HepG2 (cell line): ENCODE data around the gene RBBP8NL. TPM values are rescaled to one million over a fixed set of nuclear protein-coding genes. Genes with fewer than 3 reads are reported as not detected.

Source experiments
- ATF7 ChIP-seq, 2 experiments: fragments of 450-650 bp in 1 of 2; sonication (generic) in 1 of 2; formaldehyde crosslinking in 1 of 2; IDR thresholded peaks; 2 replicates each; pipeline versions ENCODE4 v1.4.0 to v1.6.1; 2016 to 2020; ENCODE audit warnings: antibody characterized with exemption in 1 of 2, mild to moderate bottlenecking in 1 of 2, missing genetic modification reagents in 1 of 2
- CHD2 ChIP-seq: IDR thresholded peaks from 2 replicates; pipeline ENCODE4 v1.6.1; 2011; ENCODE audit warnings: low read depth, low read length, improper control_type of control experiment
- ELF1 ChIP-seq: sonication (generic); formaldehyde crosslinking; IDR thresholded peaks from 2 replicates; pipeline ENCODE4 v1.4.0; 2020; ENCODE audit warnings: missing genetic modification reagents
- FLYWCH1 ChIP-seq: sonication (generic); formaldehyde crosslinking; IDR thresholded peaks from 2 replicates; pipeline ENCODE4 v1.8.1; 2023; ENCODE audit warnings: mild to moderate bottlenecking, missing genetic modification reagents
- FOSL2 ChIP-seq: sonication (generic); formaldehyde crosslinking; IDR thresholded peaks from 2 replicates; pipeline ENCODE4 v1.4.0; 2020; ENCODE audit warnings: missing genetic modification reagents
- FOXA3 ChIP-seq: IDR thresholded peaks from 2 replicates; pipeline ENCODE4 v1.6.1; 2016; ENCODE audit warnings: missing genetic modification reagents, missing compliant biosample characterization
- GMEB1 ChIP-seq: sonication (generic); formaldehyde crosslinking; IDR thresholded peaks from 2 replicates; pipeline ENCODE4 v1.5.1; 2020; ENCODE audit warnings: missing genetic modification reagents, mild to moderate bottlenecking, borderline replicate concordance
- IRF1 ChIP-seq: sonication (generic); formaldehyde crosslinking; IDR thresholded peaks from 2 replicates; pipeline ENCODE4 v1.4.0; 2020; ENCODE audit warnings: low read depth, mild to moderate bottlenecking, missing genetic modification reagents
- KLF16 ChIP-seq, 2 experiments: sonication (generic) in 1 of 2; formaldehyde crosslinking in 1 of 2; IDR thresholded peaks; 2 replicates each; pipeline versions ENCODE4 v1.6.1 to v1.8.0; 2016 to 2023; ENCODE audit warnings: missing genetic modification reagents in 2 of 2, missing compliant biosample characterization in 1 of 2
- KLF6 ChIP-seq: IDR thresholded peaks from 2 replicates; pipeline ENCODE4 v1.8.0; 2016; ENCODE audit warnings: missing biosample characterization, missing genetic modification reagents
- PAWR ChIP-seq: sonication (generic); formaldehyde crosslinking; IDR thresholded peaks from 2 replicates; pipeline ENCODE4 v1.4.0; 2020; ENCODE audit warnings: missing genetic modification reagents, mild to moderate bottlenecking, borderline replicate concordance
- PHF20 ChIP-seq: sonication (generic); formaldehyde crosslinking; IDR thresholded peaks from 2 replicates; pipeline ENCODE4 v1.5.0; 2020; ENCODE audit warnings: mild to moderate bottlenecking, missing genetic modification reagents
- RARG ChIP-seq: sonication (generic); formaldehyde crosslinking; IDR thresholded peaks from 2 replicates; pipeline ENCODE4 v1.4.0; 2020; ENCODE audit warnings: low read depth, mild to moderate bottlenecking, missing genetic modification reagents
- REXO4 ChIP-seq: sonication (generic); formaldehyde crosslinking; IDR thresholded peaks from 2 replicates; pipeline ENCODE4 v1.8.0; 2022; ENCODE audit warnings: missing genetic modification reagents, mild to moderate bottlenecking, borderline replicate concordance
- SALL1 ChIP-seq: sonication (generic); formaldehyde crosslinking; IDR thresholded peaks from 2 replicates; pipeline ENCODE4 v1.8.0; 2022; ENCODE audit warnings: mild to moderate bottlenecking, missing genetic modification reagents
- TBX2 ChIP-seq: sonication (generic); formaldehyde crosslinking; IDR thresholded peaks from 2 replicates; pipeline ENCODE4 v1.5.0; 2020; ENCODE audit warnings: missing genetic modification reagents, mild to moderate bottlenecking, borderline replicate concordance
- THAP11 ChIP-seq: IDR thresholded peaks from 2 replicates; pipeline ENCODE4 v1.6.1; 2016; ENCODE audit warnings: missing biosample characterization, missing genetic modification reagents
- ZC3H4 ChIP-seq: sonication (generic); formaldehyde crosslinking; IDR thresholded peaks from 2 replicates; pipeline ENCODE4 v1.4.0; 2020; ENCODE audit warnings: missing genetic modification reagents, borderline replicate concordance
- ZNF10 ChIP-seq: sonication (generic); formaldehyde crosslinking; IDR thresholded peaks from 2 replicates; pipeline ENCODE4 v1.4.0; 2020; ENCODE audit warnings: mild to moderate bottlenecking, low read depth, missing genetic modification reagents, borderline replicate concordance
- ZNF205 ChIP-seq: IDR thresholded peaks from 2 replicates; pipeline ENCODE4 v1.6.1; 2018; ENCODE audit warnings: missing biosample characterization, missing genetic modification reagents
- ZNF207 ChIP-seq: fragments of 450-650 bp; IDR thresholded peaks from 2 replicates; pipeline ENCODE4 v1.6.1; 2016; ENCODE audit warnings: antibody characterized with exemption, borderline replicate concordance
- ZNF224 ChIP-seq: sonication (generic); formaldehyde crosslinking; IDR thresholded peaks from 2 replicates; pipeline ENCODE4 v1.5.0; 2020; ENCODE audit warnings: mild to moderate bottlenecking, missing genetic modification reagents
- ZNF260 ChIP-seq: sonication (generic); formaldehyde crosslinking; IDR thresholded peaks from 2 replicates; pipeline ENCODE4 v1.4.0; 2020; ENCODE audit warnings: missing genetic modification reagents, low read depth, mild to moderate bottlenecking, borderline replicate concordance
- ZNF670 ChIP-seq: sonication (generic); formaldehyde crosslinking; IDR thresholded peaks from 2 replicates; pipeline ENCODE4 v1.8.0; 2022; ENCODE audit warnings: mild to moderate bottlenecking, missing genetic modification reagents, borderline replicate concordance
- ZNF749 ChIP-seq: sonication (generic); formaldehyde crosslinking; IDR thresholded peaks from 2 replicates; pipeline ENCODE4 v1.8.0; 2022; ENCODE audit warnings: mild to moderate bottlenecking, missing genetic modification reagents, moderate library complexity, borderline replicate concordance
- ZNF883 ChIP-seq: sonication (generic); formaldehyde crosslinking; IDR thresholded peaks from 2 replicates; pipeline ENCODE4 v1.5.1; 2020; ENCODE audit warnings: mild to moderate bottlenecking, missing genetic modification reagents; ENCODE audit errors: not compliant biosample characterization
- polyA plus RNA-seq, 8 experiments: library from polyadenylated mRNA; depleted of rRNA in 3 of 8; stranded (reverse) in 7 of 8; unstranded in 1 of 8; fragments of >200 nt; fragmentation: Illumina TruSeq in 4 of 8; extraction: Trizol in 4 of 8; gene quantifications; 2 replicates each; pipeline versions ENCODE4 v1.2.1 to v1.2.3, GENCODE V29; 2011 to 2016; ENCODE audit warnings: low read depth in 4 of 8, missing spikeins in 1 of 8, mixed read lengths in 1 of 8; ENCODE audit not compliant: insufficient read depth in 1 of 8
- total RNA-seq, 5 experiments: library from RNA; depleted of rRNA; stranded (reverse); fragments of >200 nt; fragmentation: Illumina TruSeq; extraction: Trizol; gene quantifications; 2 replicates each; pipeline ENCODE4 v1.2.3, GENCODE V29; 2016; ENCODE audit warnings: low read depth in 1 of 5

The RBBP8NL gene
- total and polyA plus RNA-seq, 2 of the 13 experiments (the other 11 are each of a cell fraction or from before 2014, with no cell fraction given) = 0.69 to 0.86 TPM

- TF ChIP-seq RARG (no peak), GMEB1 (no peak), ZNF883 (CRISPR knock-in tag) (no peak), PAWR (CRISPR knock-in tag) (no peak), ZNF749 (CRISPR knock-in tag) (peak; percentile 66; the same call in 1 of the 2 replicates), ZNF10 (CRISPR knock-in tag) (no peak), ZNF670 (CRISPR knock-in tag) (no peak), ZNF205 (CRISPR knock-in tag) (no peak), CHD2 (no peak), ZNF260 (no peak), FOXA3 (CRISPR knock-in tag) (no peak), FLYWCH1 (CRISPR knock-in tag) (peak; percentile 82; the same call in 1 of the 2 replicates), REXO4 (CRISPR knock-in tag) (no peak), ZC3H4 (CRISPR knock-in tag) (no peak), ZNF207 (no peak), ATF7 (IDR thresholded peaks at IDR 0.05) (no peak), ATF7 (CRISPR knock-in tag; IDR thresholded peaks at IDR 0.05) (peak; percentile 28; the same call in 1 of the 2 replicates), ZNF224 (CRISPR knock-in tag) (no peak), FOSL2 (CRISPR knock-in tag) (no peak), ELF1 (CRISPR knock-in tag) (no peak), PHF20 (CRISPR knock-in tag) (no peak), KLF6 (CRISPR knock-in tag) (peak; percentile 10; the same call in 1 of the 2 replicates), TBX2 (CRISPR knock-in tag) (no peak), IRF1 (CRISPR knock-in tag) (no peak), THAP11 (CRISPR knock-in tag) (no peak), SALL1 (no peak), KLF16 (CRISPR knock-in tag; IDR thresholded peaks at IDR 0.05) (no peak)
Measured at GRCh38 chr20:62387219-62387913, 40.0 kb downstream of the RBBP8NL start (continued).
